Neural cell (in vitro differentiated cells): ENCODE data around the gene IQGAP1. TPM values are rescaled to one million over a fixed set of nuclear protein-coding genes. Genes with fewer than 3 reads are reported as not detected.

Experiments used
- H2AFZ ChIP-seq: fragments of 200-600, 300-800 bp; sonication (generic), shearing (Covaris generic); 2 replicates; pipeline ENCODE4 v1.6.0; 2014; ENCODE audit warnings: low read depth, mild to moderate bottlenecking, antibody characterized with exemption, low read length, moderate library complexity
- H3F3A ChIP-seq: fragments of 200-600 bp; shearing (Covaris generic); 2 replicates; pipeline ENCODE4 v1.6.1; 2016; ENCODE audit warnings: mild to moderate bottlenecking, moderate library complexity, mixed read lengths, antibody characterized with exemption, low read length; ENCODE audit not compliant: insufficient read depth, poor library complexity, severe bottlenecking
- H3K27ac ChIP-seq: fragments of 200-600, 300-800 bp; sonication (generic), shearing (Covaris generic); 2 replicates; pipeline ENCODE4 v1.5.1; 2014; ENCODE audit warnings: mild to moderate bottlenecking, low read length, moderate library complexity
- H3K27me3 ChIP-seq: fragments of 300-800, 200-600 bp; sonication (generic), shearing (Covaris generic); 2 replicates; pipeline ENCODE4 v1.6.0; 2014; ENCODE audit warnings: mild to moderate bottlenecking, low read depth, low read length, moderate library complexity; ENCODE audit not compliant: insufficient read depth
- H3K36me3 ChIP-seq: fragments of 300-800, 200-600 bp; sonication (generic), shearing (Covaris generic); 2 replicates; pipeline ENCODE4 v1.5.1; 2014; ENCODE audit warnings: mild to moderate bottlenecking, antibody characterized with exemption, low read length, moderate library complexity; ENCODE audit not compliant: insufficient read depth
- H3K4me2 ChIP-seq: fragments of 300-800, 200-600 bp; sonication (generic), shearing (Covaris generic); 2 replicates; pipeline ENCODE4 v1.6.0; 2014; ENCODE audit warnings: mild to moderate bottlenecking, low read length
- H3K4me3 ChIP-seq: fragments of 300-800, 200-600 bp; sonication (generic), shearing (Covaris generic); 2 replicates; pipeline ENCODE4 v1.5.1; 2014; ENCODE audit warnings: mild to moderate bottlenecking, low read length, moderate library complexity
- H3K79me2 ChIP-seq: fragments of 200-600 bp; shearing (Covaris generic); replicated peaks from 2 replicates; pipeline ENCODE4 v1.6.0; 2014; ENCODE audit warnings: mild to moderate bottlenecking, low read length, moderate library complexity; ENCODE audit not compliant: insufficient read depth
- H3K9ac ChIP-seq: fragments of 300-800, 200-600 bp; sonication (generic), shearing (Covaris generic); 2 replicates; pipeline ENCODE4 v1.6.1; 2016; ENCODE audit warnings: mild to moderate bottlenecking, low read length, mixed read lengths
- H3K9me2 ChIP-seq: fragments of 200-600 bp; shearing (Covaris generic); 2 replicates; pipeline ENCODE4 v1.6.1; 2016; ENCODE audit warnings: mild to moderate bottlenecking, low read length, mixed read lengths; ENCODE audit not compliant: insufficient read depth
- H3K9me3 ChIP-seq: fragments of 200-600, 300-800 bp; sonication (generic), shearing (Covaris generic); 2 replicates; pipeline ENCODE4 v1.6.1; 2016; ENCODE audit warnings: mild to moderate bottlenecking, mixed run types, low read length, moderate library complexity, mixed read lengths
- H4K20me1 ChIP-seq: fragments of 200-600 bp; shearing (Covaris generic); 2 replicates; pipeline ENCODE4 v1.6.1; 2016; ENCODE audit warnings: mild to moderate bottlenecking, mixed run types; ENCODE audit not compliant: insufficient read depth
- EP300 ChIP-seq: fragments of 450-650 bp; conservative IDR thresholded peaks from 2 replicates; pipeline ENCODE4 v1.6.1; 2014; ENCODE audit warnings: antibody characterized with exemption, mild to moderate bottlenecking, moderate library complexity; ENCODE audit not compliant: poor library complexity, severe bottlenecking
- EZH2 ChIP-seq: fragments of 200-600, 300-800 bp; shearing (Covaris generic), sonication (generic); IDR thresholded peaks from 2 replicates; pipeline ENCODE4 v1.6.1; 2014; ENCODE audit warnings: antibody characterized with exemption, low read length, borderline replicate concordance, mild to moderate bottlenecking; ENCODE audit not compliant: insufficient read depth, poor library complexity, severe bottlenecking
- MXI1 ChIP-seq: fragments of 450-650 bp; conservative IDR thresholded peaks from 2 replicates; pipeline ENCODE4 v1.6.1; 2014; ENCODE audit warnings: antibody characterized with exemption, mild to moderate bottlenecking; ENCODE audit not compliant: poor library complexity, severe bottlenecking
- POLR2AphosphoS5 ChIP-seq: IDR thresholded peaks from 2 replicates; pipeline ENCODE4 v1.6.1; 2012
- RAD21 ChIP-seq: fragments of 450-650 bp; conservative IDR thresholded peaks from 2 replicates; pipeline ENCODE4 v1.6.1; 2014; ENCODE audit warnings: antibody characterized with exemption, mild to moderate bottlenecking, moderate library complexity
- SMC3 ChIP-seq: fragments of 450-650 bp; conservative IDR thresholded peaks from 2 replicates; pipeline ENCODE4 v1.6.1; 2014; ENCODE audit warnings: antibody characterized with exemption, mild to moderate bottlenecking, moderate library complexity; ENCODE audit not compliant: poor library complexity
- TAF1 ChIP-seq: IDR thresholded peaks from 2 replicates; pipeline ENCODE4 v1.6.1; 2012; ENCODE audit warnings: low read depth
- polyA minus RNA-seq: library from RNA; depleted of rRNA, polyadenylated mRNA; stranded (reverse); fragments of >200 nt; gene quantifications from 2 replicates; pipeline ENCODE4 v1.2.3, GENCODE V29; 2014
- polyA plus RNA-seq: library from polyadenylated mRNA; depleted of rRNA; stranded (reverse); fragments of >200 nt; gene quantifications from 2 replicates; pipeline ENCODE4 v1.2.3, GENCODE V29; 2014
- TF ChIP-seq, protein P1 (sequence below): IDR thresholded peaks from 2 replicates; pipeline ENCODE4 v1.6.1; 2012; ENCODE audit warnings: borderline replicate concordance
- TF ChIP-seq, protein P2 (sequence below): fragments of 450-650 bp; IDR thresholded peaks from 2 replicates; pipeline ENCODE4 v1.5.1; 2014; ENCODE audit warnings: antibody characterized with exemption, mild to moderate bottlenecking, moderate library complexity; ENCODE audit not compliant: poor library complexity, severe bottlenecking

IQGAP1 gene, protein sequence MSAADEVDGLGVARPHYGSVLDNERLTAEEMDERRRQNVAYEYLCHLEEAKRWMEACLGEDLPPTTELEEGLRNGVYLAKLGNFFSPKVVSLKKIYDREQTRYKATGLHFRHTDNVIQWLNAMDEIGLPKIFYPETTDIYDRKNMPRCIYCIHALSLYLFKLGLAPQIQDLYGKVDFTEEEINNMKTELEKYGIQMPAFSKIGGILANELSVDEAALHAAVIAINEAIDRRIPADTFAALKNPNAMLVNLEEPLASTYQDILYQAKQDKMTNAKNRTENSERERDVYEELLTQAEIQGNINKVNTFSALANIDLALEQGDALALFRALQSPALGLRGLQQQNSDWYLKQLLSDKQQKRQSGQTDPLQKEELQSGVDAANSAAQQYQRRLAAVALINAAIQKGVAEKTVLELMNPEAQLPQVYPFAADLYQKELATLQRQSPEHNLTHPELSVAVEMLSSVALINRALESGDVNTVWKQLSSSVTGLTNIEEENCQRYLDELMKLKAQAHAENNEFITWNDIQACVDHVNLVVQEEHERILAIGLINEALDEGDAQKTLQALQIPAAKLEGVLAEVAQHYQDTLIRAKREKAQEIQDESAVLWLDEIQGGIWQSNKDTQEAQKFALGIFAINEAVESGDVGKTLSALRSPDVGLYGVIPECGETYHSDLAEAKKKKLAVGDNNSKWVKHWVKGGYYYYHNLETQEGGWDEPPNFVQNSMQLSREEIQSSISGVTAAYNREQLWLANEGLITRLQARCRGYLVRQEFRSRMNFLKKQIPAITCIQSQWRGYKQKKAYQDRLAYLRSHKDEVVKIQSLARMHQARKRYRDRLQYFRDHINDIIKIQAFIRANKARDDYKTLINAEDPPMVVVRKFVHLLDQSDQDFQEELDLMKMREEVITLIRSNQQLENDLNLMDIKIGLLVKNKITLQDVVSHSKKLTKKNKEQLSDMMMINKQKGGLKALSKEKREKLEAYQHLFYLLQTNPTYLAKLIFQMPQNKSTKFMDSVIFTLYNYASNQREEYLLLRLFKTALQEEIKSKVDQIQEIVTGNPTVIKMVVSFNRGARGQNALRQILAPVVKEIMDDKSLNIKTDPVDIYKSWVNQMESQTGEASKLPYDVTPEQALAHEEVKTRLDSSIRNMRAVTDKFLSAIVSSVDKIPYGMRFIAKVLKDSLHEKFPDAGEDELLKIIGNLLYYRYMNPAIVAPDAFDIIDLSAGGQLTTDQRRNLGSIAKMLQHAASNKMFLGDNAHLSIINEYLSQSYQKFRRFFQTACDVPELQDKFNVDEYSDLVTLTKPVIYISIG (N-terminal part only)
- polyA plus RNA-seq = 16.6 and 21.2 TPM in 2 replicates
- polyA minus RNA-seq = 21.7 and 36.7 TPM in 2 replicates

DNA sequence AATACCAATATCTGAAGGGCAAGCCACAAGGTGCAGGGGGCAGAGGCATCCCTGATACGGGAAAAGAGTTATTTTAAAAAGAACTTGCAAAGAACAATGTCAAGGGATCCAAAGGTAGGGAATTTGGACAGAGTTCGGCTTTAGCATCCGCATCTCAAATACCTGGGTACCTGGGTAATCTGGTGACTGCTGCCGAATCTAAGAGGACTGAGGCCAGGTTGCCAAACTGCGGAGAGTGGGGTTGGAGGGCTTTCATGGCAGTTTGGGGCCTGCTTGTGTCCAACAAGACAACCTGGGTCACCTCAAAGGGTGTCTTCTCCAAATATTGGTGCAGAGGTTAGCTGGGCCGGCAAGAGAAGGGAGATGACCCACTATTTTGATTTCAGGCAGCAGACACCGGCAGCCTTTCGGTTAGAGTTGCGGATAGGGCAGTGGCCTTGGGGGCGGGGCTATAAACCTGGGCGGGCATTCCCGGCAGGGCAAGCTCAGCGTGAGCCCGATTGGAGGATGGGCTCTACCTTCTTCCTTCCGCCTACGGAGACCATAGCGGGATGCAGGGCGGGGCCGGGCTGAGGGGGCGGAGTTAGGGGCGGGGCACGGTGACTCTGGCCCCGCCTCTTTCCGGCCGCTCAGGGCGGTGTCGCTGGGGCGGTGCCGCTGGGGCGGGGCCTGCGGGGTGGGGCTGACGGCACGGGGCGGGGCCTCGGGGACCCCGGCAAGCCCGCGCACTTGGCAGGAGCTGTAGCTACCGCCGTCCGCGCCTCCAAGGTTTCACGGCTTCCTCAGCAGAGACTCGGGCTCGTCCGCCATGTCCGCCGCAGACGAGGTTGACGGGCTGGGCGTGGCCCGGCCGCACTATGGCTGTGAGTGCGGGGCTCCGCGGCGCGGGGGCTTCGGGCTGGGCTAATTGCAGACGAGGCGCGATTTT, at the start of gene IQGAP1:
Gene IQGAP1 (plus strand): TSS at position 709 of the 928 bp plus-strand sequence. CDS start 100 bp downstream, at position 809.
- Histone ChIP-seq H3K36me3 (no peaks in the 10 kb centered on the region), H3F3A (no peaks in the 10 kb centered on the region), H2AFZ (peak within 1 kb of the TSS; percentile 45), H3K9me2 (no peaks in the 10 kb centered on the region), H4K20me1 (no peaks in the 10 kb centered on the region), H3K4me3 (peak within 1 kb of the TSS; percentile 91), H3K9me3 (no peaks in the 10 kb centered on the region), H3K4me2 (peak within 1 kb of the TSS; percentile 97), H3K9ac (peak within 1 kb of the TSS; percentile 69), H3K27ac (no peak within 1 kb of the TSS), H3K79me2 (no peaks in the 10 kb centered on the region), H3K27me3 (no peaks in the 10 kb centered on the region)
- TF ChIP-seq TAF1 = peak; percentile 26
- TF ChIP-seq RAD21 = no peak
- TF ChIP-seq, protein P1, sequence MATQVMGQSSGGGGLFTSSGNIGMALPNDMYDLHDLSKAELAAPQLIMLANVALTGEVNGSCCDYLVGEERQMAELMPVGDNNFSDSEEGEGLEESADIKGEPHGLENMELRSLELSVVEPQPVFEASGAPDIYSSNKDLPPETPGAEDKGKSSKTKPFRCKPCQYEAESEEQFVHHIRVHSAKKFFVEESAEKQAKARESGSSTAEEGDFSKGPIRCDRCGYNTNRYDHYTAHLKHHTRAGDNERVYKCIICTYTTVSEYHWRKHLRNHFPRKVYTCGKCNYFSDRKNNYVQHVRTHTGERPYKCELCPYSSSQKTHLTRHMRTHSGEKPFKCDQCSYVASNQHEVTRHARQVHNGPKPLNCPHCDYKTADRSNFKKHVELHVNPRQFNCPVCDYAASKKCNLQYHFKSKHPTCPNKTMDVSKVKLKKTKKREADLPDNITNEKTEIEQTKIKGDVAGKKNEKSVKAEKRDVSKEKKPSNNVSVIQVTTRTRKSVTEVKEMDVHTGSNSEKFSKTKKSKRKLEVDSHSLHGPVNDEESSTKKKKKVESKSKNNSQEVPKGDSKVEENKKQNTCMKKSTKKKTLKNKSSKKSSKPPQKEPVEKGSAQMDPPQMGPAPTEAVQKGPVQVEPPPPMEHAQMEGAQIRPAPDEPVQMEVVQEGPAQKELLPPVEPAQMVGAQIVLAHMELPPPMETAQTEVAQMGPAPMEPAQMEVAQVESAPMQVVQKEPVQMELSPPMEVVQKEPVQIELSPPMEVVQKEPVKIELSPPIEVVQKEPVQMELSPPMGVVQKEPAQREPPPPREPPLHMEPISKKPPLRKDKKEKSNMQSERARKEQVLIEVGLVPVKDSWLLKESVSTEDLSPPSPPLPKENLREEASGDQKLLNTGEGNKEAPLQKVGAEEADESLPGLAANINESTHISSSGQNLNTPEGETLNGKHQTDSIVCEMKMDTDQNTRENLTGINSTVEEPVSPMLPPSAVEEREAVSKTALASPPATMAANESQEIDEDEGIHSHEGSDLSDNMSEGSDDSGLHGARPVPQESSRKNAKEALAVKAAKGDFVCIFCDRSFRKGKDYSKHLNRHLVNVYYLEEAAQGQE = peak; percentile 50
- no peak for TF ChIP-seq SMC3
- peak; percentile 78 for TF ChIP-seq POLR2AphosphoS5
- TF ChIP-seq EP300 = no peak
- TF ChIP-seq, protein P2, sequence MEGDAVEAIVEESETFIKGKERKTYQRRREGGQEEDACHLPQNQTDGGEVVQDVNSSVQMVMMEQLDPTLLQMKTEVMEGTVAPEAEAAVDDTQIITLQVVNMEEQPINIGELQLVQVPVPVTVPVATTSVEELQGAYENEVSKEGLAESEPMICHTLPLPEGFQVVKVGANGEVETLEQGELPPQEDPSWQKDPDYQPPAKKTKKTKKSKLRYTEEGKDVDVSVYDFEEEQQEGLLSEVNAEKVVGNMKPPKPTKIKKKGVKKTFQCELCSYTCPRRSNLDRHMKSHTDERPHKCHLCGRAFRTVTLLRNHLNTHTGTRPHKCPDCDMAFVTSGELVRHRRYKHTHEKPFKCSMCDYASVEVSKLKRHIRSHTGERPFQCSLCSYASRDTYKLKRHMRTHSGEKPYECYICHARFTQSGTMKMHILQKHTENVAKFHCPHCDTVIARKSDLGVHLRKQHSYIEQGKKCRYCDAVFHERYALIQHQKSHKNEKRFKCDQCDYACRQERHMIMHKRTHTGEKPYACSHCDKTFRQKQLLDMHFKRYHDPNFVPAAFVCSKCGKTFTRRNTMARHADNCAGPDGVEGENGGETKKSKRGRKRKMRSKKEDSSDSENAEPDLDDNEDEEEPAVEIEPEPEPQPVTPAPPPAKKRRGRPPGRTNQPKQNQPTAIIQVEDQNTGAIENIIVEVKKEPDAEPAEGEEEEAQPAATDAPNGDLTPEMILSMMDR = no peak

DNA sequence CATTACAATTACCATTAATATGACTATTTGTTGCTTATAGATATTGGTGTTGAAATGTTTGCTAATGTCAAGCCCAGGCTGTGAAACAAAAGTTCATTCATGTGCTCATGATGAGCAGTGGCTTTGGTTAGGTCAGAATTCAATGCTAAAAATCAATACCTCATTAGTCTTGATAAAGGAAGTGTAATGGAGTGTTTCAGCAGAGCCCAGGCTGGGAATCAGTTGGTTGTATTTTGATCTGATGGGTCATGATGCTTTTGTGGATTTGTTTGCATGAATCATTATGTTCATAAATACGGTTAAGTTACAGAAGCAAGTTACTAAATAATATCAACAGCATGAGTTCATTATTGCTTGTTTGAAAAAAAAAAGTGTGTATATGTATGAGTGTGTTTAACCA, 49.5 kb upstream of the IQGAP1 start:
- Histone ChIP-seq H3K36me3 (no peaks in the 10 kb centered on the region), H4K20me1 (no peaks in the 10 kb centered on the region), H2AFZ (no peak overlapping the region), H3K27me3 (no peaks in the 10 kb centered on the region), H3F3A (no peaks in the 10 kb centered on the region), H3K9me3 (no peaks in the 10 kb centered on the region), H3K4me3 (no peak overlapping the region), H3K4me2 (no peak overlapping the region), H3K79me2 (no peaks in the 10 kb centered on the region), H3K9ac (no peak overlapping the region), H3K9me2 (no peaks in the 10 kb centered on the region), H3K27ac (no peak overlapping the region)
- no peak for TF ChIP-seq EP300
- no peak for TF ChIP-seq TAF1
- no peak for TF ChIP-seq SMC3
- TF ChIP-seq, protein P2 = no peak
- no peak for TF ChIP-seq EZH2
- no peak for TF ChIP-seq MXI1
